HuH-7.5 (cell line): ENCODE data around the gene PLK3.
A peak's percentile ranks its signal among the peaks of the same experiment; 100 is the strongest.
"Not testable (repeated sequence)": the region's sequence is repeated elsewhere in the genome, so short reads cannot be mapped to it uniquely, and the experiment has no call there.

Experiments
- DNase-seq: peaks from one replicate; pipeline ENCODE4 v3.0.0; 2011; ENCODE audit warnings: low spot score

Gene PLK3

GRCh38 chr1:44808938-44809917, 9.1 kb downstream of the PLK3 start:
- DNase-seq: no peak

- DNase-seq: no peak
Observed at GRCh38 chr1:44810101-44810761, 10.1 kb downstream of the PLK3 start.

- DNase-seq: not testable (repeated sequence)
Observed at GRCh38 chr1:44810762-44811105, 10.6 kb downstream of the PLK3 start.

GRCh38 chr1:44811234-44811633, 11.1 kb downstream of the PLK3 start:
- DNase-seq: no peak

- no peak for DNase-seq
Observed at GRCh38 chr1:44812822-44813543, 12.8 kb downstream of the PLK3 start.

GRCh38 chr1:44815926-44816325, 15.7 kb downstream of the PLK3 start:
- DNase-seq: not testable (repeated sequence)

GRCh38 chr1:44817307-44817706, 17.1 kb downstream of the PLK3 start:
- DNase-seq: no peak

GRCh38 chr1:44817771-44818495, 17.8 kb downstream of the PLK3 start:
- DNase-seq: no peak

- DNase-seq: no peak
Observed at GRCh38 chr1:44819196-44819607, 19.0 kb downstream of the PLK3 start.

GRCh38 chr1:44819608-44820327, 19.6 kb downstream of the PLK3 start:
- peak; percentile 88 for DNase-seq

GRCh38 chr1:44820328-44821239, 20.4 kb downstream of the PLK3 start:
- DNase-seq: no peak

- DNase-seq: no peak
Observed at GRCh38 chr1:44821240-44821715, 21.1 kb downstream of the PLK3 start.

- DNase-seq: no peak
Observed at GRCh38 chr1:44822131-44822701, 22.0 kb downstream of the PLK3 start.

- no peak for DNase-seq
Observed at GRCh38 chr1:44822981-44823451, 22.8 kb downstream of the PLK3 start.

- DNase-seq: not testable (repeated sequence)
Observed at GRCh38 chr1:44824392-44824791, 24.2 kb downstream of the PLK3 start.

- DNase-seq: no peak
Observed at GRCh38 chr1:44826375-44827196, 26.4 kb downstream of the PLK3 start.

- DNase-seq: no peak
Observed at GRCh38 chr1:44827197-44828002, 27.2 kb downstream of the PLK3 start.
